K562 (cell line): ENCODE measurements around the gene LDAH. TPM values are rescaled to one million over a fixed set of nuclear protein-coding genes. Genes with fewer than 3 reads are reported as not detected.

Source experiments
- ATAC-seq: fragments of 200-7000 bp; cut with Tn5 transposase; 3 replicates; pipeline ENCODE4 v1.9.1; 2020; ENCODE audit warnings: moderate library complexity
- BruUV-seq: library from RNA; stranded (reverse); fragments of 400-500 nt; replicated peaks from 2 replicates; lab custom pipeline; 2021; lab: Mats Ljungman, UMichigan
- CTCF ChIA-PET: fragments of 300-600 bp; formaldehyde crosslinking; extraction: SDS; loops from one replicate; lab custom pipeline; 2021; ENCODE audit warnings: low intra/inter-chr PET ratio; lab: Yijun Ruan, JAX
- POLR2A ChIA-PET: fragments of 300-600, 350-650 bp; sonication (Branson Sonifier 250); formaldehyde crosslinking; extraction: SDS; loops from one replicate; lab custom pipeline; 2021; ENCODE audit warnings: antibody characterized with exemption, inconsistent platforms; lab: Yijun Ruan, JAX
- DNase-seq, 4 experiments: peaks; one replicate each; pipeline versions ENCODE4 v3.0.0 to v3.0.0-alpha.2; 2011 to 2018; ENCODE audit warnings: low spot score in 3 of 4, mixed read lengths in 3 of 4; ENCODE audit errors: extremely low read depth in 1 of 4
- FAIRE-seq: peaks from 2 replicates; lab custom pipeline; 2011; peaks lifted over from hg19 to GRCh38; lab: Jason Lieb, UNC
- H2AFZ ChIP-seq: 2 replicates; pipeline ENCODE4 v1.6.0; 2011; ENCODE audit warnings: low read depth, low read length, control low read depth, inconsistent platforms
- H3K27ac ChIP-seq: fragments of 200-600 bp; 3 replicates; pipeline ENCODE4 v1.8.0; 2011; ENCODE audit warnings: low read depth, mild to moderate bottlenecking, control low read depth, inconsistent platforms, low read length, moderate library complexity, mixed read lengths; ENCODE audit errors: extremely low read depth
- H3K27me3 ChIP-seq, 2 experiments: fragments of 300-600 bp in 1 of 2; 2 replicates in 1 of 2; 3 replicates in 1 of 2; pipeline versions ENCODE4 v1.6.0 to v1.8.0; 2011; ENCODE audit warnings: inconsistent platforms in 2 of 2, low read length in 2 of 2, mild to moderate bottlenecking in 1 of 2, mixed read lengths in 1 of 2, moderate library complexity in 1 of 2; ENCODE audit not compliant: control insufficient read depth in 2 of 2, insufficient read depth in 2 of 2
- H3K36me3 ChIP-seq: fragments of 300-600 bp; 3 replicates; pipeline ENCODE4 v1.8.0; 2011; ENCODE audit warnings: mild to moderate bottlenecking, low read length, inconsistent platforms; ENCODE audit not compliant: control insufficient read depth, insufficient read depth
- H3K4me1 ChIP-seq, 2 experiments: fragments of 200-600 bp in 1 of 2; replicated peaks in 1 of 2; 2 replicates in 1 of 2; 3 replicates in 1 of 2; pipeline versions ENCODE4 v1.5.1 to v1.8.0; 2011; ENCODE audit warnings: inconsistent platforms in 2 of 2, low read length in 2 of 2, mild to moderate bottlenecking in 1 of 2, mixed read lengths in 1 of 2, moderate library complexity in 1 of 2; ENCODE audit not compliant: control insufficient read depth in 2 of 2, insufficient read depth in 2 of 2
- H3K4me2 ChIP-seq: 2 replicates; pipeline ENCODE4 v1.6.1; 2011; ENCODE audit warnings: low read length, control low read depth, inconsistent platforms, mixed read lengths; ENCODE audit not compliant: insufficient read depth
- H3K4me3 ChIP-seq: fragments of 200-600 bp; sonication (generic), shearing (Covaris generic); 2 replicates; pipeline ENCODE4 v1.5.1; 2016; ENCODE audit warnings: control low read depth, inconsistent platforms
- H3K79me2 ChIP-seq: fragments of 200-600 bp; 3 replicates; pipeline ENCODE4 v1.8.0; 2011; ENCODE audit warnings: low read length, inconsistent platforms; ENCODE audit not compliant: control insufficient read depth, insufficient read depth
- H3K9ac ChIP-seq, 2 experiments: 2 replicates each; pipeline versions ENCODE4 v1.6.0 to v1.6.1; 2011; ENCODE audit warnings: low read depth in 2 of 2, low read length in 2 of 2, control low read depth in 1 of 2, inconsistent platforms in 1 of 2, mild to moderate bottlenecking in 1 of 2, mixed read lengths in 1 of 2; ENCODE audit not compliant: insufficient read depth in 1 of 2
- H3K9me1 ChIP-seq: one replicate; pipeline ENCODE4 v1.6.0; 2011; ENCODE audit warnings: inconsistent platforms, mild to moderate bottlenecking, low read length, moderate library complexity; ENCODE audit not compliant: control insufficient read depth, insufficient read depth
- H3K9me3 ChIP-seq: replicated peaks from 2 replicates; pipeline ENCODE4 v1.5.1; 2011; ENCODE audit warnings: low read depth, low read length, inconsistent platforms; ENCODE audit not compliant: control insufficient read depth, insufficient read depth
- H4K20me1 ChIP-seq: replicated peaks from 2 replicates; pipeline ENCODE4 v1.6.1; 2011; ENCODE audit warnings: low read length, inconsistent platforms, mixed read lengths; ENCODE audit not compliant: control insufficient read depth, insufficient read depth
- ARID1B ChIP-seq: fragments of 450-650 bp; IDR thresholded peaks from 2 replicates; pipeline ENCODE4 v1.6.1; 2016; ENCODE audit warnings: antibody characterized with exemption, mild to moderate bottlenecking, inconsistent platforms
- ARNT ChIP-seq, 2 experiments: fragments of 450-650 bp; IDR thresholded peaks; 2 replicates each; pipeline ENCODE4 v1.6.1; 2016; ENCODE audit warnings: mild to moderate bottlenecking in 1 of 2
- CREB3L1 ChIP-seq: fragments of 450-650 bp; IDR thresholded peaks from 2 replicates; pipeline ENCODE4 v1.6.1; 2014; ENCODE audit warnings: low read depth, mild to moderate bottlenecking, moderate library complexity, borderline replicate concordance
- CXXC5 ChIP-seq: fragments of 250-450 bp; sonication (Bioruptor Pico); IDR thresholded peaks from 2 replicates; pipeline ENCODE4 v1.8.0; 2022; ENCODE audit warnings: inconsistent platforms, mild to moderate bottlenecking, moderate library complexity
- GATAD2A ChIP-seq: fragments of 450-650 bp; IDR thresholded peaks from 2 replicates; pipeline ENCODE4 v1.6.1; 2017
- MAFG ChIP-seq: fragments of 450-650 bp; conservative IDR thresholded peaks from 2 replicates; pipeline ENCODE4 v1.6.1; 2016; ENCODE audit warnings: missing genetic modification characterization, missing compliant biosample characterization
- NFIX ChIP-seq: fragments of 250-450 bp; sonication (Bioruptor Pico); IDR thresholded peaks from 2 replicates; pipeline ENCODE4 v1.4.0; 2020; ENCODE audit warnings: low read depth, mild to moderate bottlenecking, moderate library complexity
- PCBP2 ChIP-seq: fragments of 200-400 bp; formaldehyde crosslinking; IDR thresholded peaks from 2 replicates; pipeline ENCODE4 v1.6.1; 2018; ENCODE audit warnings: low read length, low read depth, mild to moderate bottlenecking, moderate library complexity; ENCODE audit not compliant: poor library complexity, severe bottlenecking
- TAF9B ChIP-seq: fragments of 450-650 bp; IDR thresholded peaks from 2 replicates; pipeline ENCODE4 v1.6.1; 2018; ENCODE audit warnings: mild to moderate bottlenecking; ENCODE audit not compliant: partially characterized antibody
- TBP ChIP-seq: optimal IDR thresholded peaks from 2 replicates; pipeline ENCODE3; 2011; ENCODE audit warnings: low read depth, low read length, improper control_type of control experiment
- ZNF57 ChIP-seq: fragments of 450-650 bp; formaldehyde crosslinking; IDR thresholded peaks from 2 replicates; pipeline ENCODE4 v1.4.0; 2020; ENCODE audit warnings: mild to moderate bottlenecking, moderate library complexity
- ZNF586 ChIP-seq: fragments of 450-650 bp; formaldehyde crosslinking; conservative IDR thresholded peaks from 2 replicates; pipeline ENCODE4 v1.4.0; 2020; ENCODE audit warnings: mild to moderate bottlenecking, moderate library complexity
- ZSCAN32 ChIP-seq: fragments of 450-650 bp; formaldehyde crosslinking; IDR thresholded peaks from 2 replicates; pipeline ENCODE4 v1.4.0; 2020; ENCODE audit warnings: mild to moderate bottlenecking, moderate library complexity
- WGBS: fragments of 100-300 bp; shearing (Covaris generic); methylation state at CpG from one replicate; pipeline ENCODE4 v1.1.6; 2016; ENCODE audit warnings: low coverage, mixed read lengths; ENCODE audit not compliant: insufficient coverage; ENCODE audit errors: missing lambda C conversion rate; 5-methylcytosine and 5-hydroxymethylcytosine counted together
- in situ Hi-C: fragments of 300-500 bp; cut with MboI; formaldehyde crosslinking; loops from 4 replicates; pipeline ENCODE4 v1.15.0; 2018; ENCODE audit warnings: inconsistent platforms, mixed read lengths
- intact Hi-C: fragments of 100-400 bp; cut with micrococcal nuclease; formaldehyde crosslinking; loops from 2 replicates; pipeline ENCODE4 v1.14.2; 2022
- polyA plus RNA-seq, 8 experiments: library from polyadenylated mRNA; depleted of rRNA in 4 of 8; stranded (reverse) in 5 of 8; unstranded in 3 of 8; fragments of >200 nt; fragmentation: Nextera tagmentation in 2 of 8; fragmentation: Illumina TruSeq in 1 of 8; extraction: Ambion mirVana in 2 of 8; extraction: Trizol in 1 of 8; gene quantifications; 2 replicates each; pipeline versions ENCODE4 v1.2.1 to v1.2.3, GENCODE V29; 2011 to 2014; ENCODE audit warnings: inconsistent platforms in 1 of 8, missing spikeins in 1 of 8
- total RNA-seq, 7 experiments: library from RNA; depleted of rRNA in 6 of 7; stranded (reverse); fragments of >200 nt in 6 of 7; fragmentation: Illumina TruSeq in 2 of 7; extraction: Trizol in 2 of 7; gene quantifications; 2 replicates each; pipeline versions ENCODE4 v1.2.1 to v1.2.3, GENCODE V29; 2011 to 2021; ENCODE audit warnings: low replicate concordance in 1 of 7
- TF ChIP-seq, protein P1 (sequence below): fragments of 450-650 bp; IDR thresholded peaks from 2 replicates; pipeline ENCODE4 v1.6.1; 2018; ENCODE audit warnings: mild to moderate bottlenecking, low read depth; ENCODE audit not compliant: partially characterized antibody
- TF ChIP-seq, protein P2 (sequence below): fragments of 250-450 bp; sonication (Bioruptor Pico); IDR thresholded peaks from 2 replicates; pipeline ENCODE4 v1.5.0; 2020; ENCODE audit warnings: mild to moderate bottlenecking, borderline replicate concordance
- TF ChIP-seq, protein P3 (sequence below): sonication (generic); formaldehyde crosslinking; IDR thresholded peaks from 2 replicates; pipeline ENCODE4 v1.8.0; 2022; ENCODE audit warnings: mild to moderate bottlenecking, missing genetic modification reagents

Gene LDAH
- total and polyA plus RNA-seq, 9 of the 15 experiments (the other 6 are each of a cell fraction or from before 2014, with no cell fraction given): 22.3 to 60.1 (median 40.0) TPM

GRCh38 chr2:20668871-20669475, 153.9 kb downstream of the LDAH start (continued):
- TF ChIP-seq CREB3L1 (no peak), ZSCAN32 (no peak), MAFG (no peak)

- no peak overlapping the region for H3K4me2 ChIP-seq
- POLR2A ChIA-PET: interaction anchor here (1.1 kb wide), 1 partner anchor 300 kb away, joined by 3 read pairs; no protein-coding TSS in a partner anchor
- no peaks in the 10 kb centered on the region for H3K9me3 ChIP-seq
- H3K4me3 ChIP-seq: no peak overlapping the region
- DNase-seq: no peak
- no peak for ATAC-seq
- peaks cover 0 to 32% of the 10 kb centered on the region in 2 experiments; a peak in 2 of 5 replicates for H3K4me1 ChIP-seq
- no peak overlapping the region for H3K27ac ChIP-seq
- 3% methylated on average over 6 of the region's 6 CpGs for WGBS
- CTCF ChIA-PET: no interaction called here
- H3K79me2 ChIP-seq: no peaks in the 10 kb centered on the region
- H3K27me3 ChIP-seq: peaks cover 36 to 79% of the 10 kb centered on the region in 2 experiments; a peak in 4 of 5 replicates
- in situ Hi-C loops (loop anchor here (25.0 kb wide), 1 partner anchor 594 kb away; no protein-coding TSS in a partner anchor), intact Hi-C loops (loop anchor here (10.0 kb wide), 3 partner anchors 116 to 646 kb away; no protein-coding TSS in a partner anchor)
- no peaks in the 10 kb centered on the region for H3K36me3 ChIP-seq
- H3K9ac ChIP-seq: no peak overlapping the region
- H2AFZ ChIP-seq: no peak overlapping the region
- peaks cover 3% of the 10 kb centered on the region; the same call in 1 of the 2 replicates for H4K20me1 ChIP-seq
- H3K9me1 ChIP-seq: no peaks in the 10 kb centered on the region
- FAIRE-seq: no peak
- no TSS peak for BruUV-seq
- TF ChIP-seq TBP (no peak), CXXC5 (no peak), PCBP2 (no peak), NFIX (CRISPR knock-in tag) (no peak), GATAD2A (no peak), TAF9B (no peak), ZNF586 (CRISPR knock-in tag) (no peak), ARNT (IDR thresholded peaks at IDR 0.05) (no peak), ARID1B (no peak), ZNF57 (CRISPR knock-in tag) (no peak)
- TF ChIP-seq, protein P1, sequence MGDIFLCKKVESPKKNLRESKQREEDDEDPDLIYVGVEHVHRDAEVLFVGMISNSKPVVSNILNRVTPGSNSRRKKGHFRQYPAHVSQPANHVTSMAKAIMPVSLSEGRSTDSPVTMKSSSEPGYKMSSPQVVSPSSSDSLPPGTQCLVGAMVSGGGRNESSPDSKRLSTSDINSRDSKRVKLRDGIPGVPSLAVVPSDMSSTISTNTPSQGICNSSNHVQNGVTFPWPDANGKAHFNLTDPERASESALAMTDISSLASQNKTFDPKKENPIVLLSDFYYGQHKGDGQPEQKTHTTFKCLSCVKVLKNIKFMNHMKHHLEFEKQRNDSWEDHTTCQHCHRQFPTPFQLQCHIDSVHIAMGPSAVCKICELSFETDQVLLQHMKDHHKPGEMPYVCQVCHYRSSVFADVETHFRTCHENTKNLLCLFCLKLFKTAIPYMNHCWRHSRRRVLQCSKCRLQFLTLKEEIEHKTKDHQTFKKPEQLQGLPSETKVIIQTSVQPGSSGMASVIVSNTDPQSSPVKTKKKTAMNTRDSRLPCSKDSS: no peak
- TF ChIP-seq, protein P2, sequence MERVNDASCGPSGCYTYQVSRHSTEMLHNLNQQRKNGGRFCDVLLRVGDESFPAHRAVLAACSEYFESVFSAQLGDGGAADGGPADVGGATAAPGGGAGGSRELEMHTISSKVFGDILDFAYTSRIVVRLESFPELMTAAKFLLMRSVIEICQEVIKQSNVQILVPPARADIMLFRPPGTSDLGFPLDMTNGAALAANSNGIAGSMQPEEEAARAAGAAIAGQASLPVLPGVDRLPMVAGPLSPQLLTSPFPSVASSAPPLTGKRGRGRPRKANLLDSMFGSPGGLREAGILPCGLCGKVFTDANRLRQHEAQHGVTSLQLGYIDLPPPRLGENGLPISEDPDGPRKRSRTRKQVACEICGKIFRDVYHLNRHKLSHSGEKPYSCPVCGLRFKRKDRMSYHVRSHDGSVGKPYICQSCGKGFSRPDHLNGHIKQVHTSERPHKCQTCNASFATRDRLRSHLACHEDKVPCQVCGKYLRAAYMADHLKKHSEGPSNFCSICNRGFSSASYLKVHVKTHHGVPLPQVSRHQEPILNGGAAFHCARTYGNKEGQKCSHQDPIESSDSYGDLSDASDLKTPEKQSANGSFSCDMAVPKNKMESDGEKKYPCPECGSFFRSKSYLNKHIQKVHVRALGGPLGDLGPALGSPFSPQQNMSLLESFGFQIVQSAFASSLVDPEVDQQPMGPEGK (CRISPR knock-in tag): no peak
- TF ChIP-seq, protein P3, sequence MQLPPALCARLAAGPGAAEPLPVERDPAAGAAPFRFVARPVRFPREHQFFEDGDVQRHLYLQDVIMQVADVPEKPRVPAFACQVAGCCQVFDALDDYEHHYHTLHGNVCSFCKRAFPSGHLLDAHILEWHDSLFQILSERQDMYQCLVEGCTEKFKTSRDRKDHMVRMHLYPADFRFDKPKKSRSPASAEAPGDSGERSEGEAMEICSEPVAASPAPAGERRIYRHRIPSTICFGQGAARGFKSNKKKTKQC (CRISPR knock-in tag): no peak
These were observed 154.4 kb downstream of the LDAH start for GRCh38 chr2:20668451-20668850.
